ENCODE results near the gene FBXW7.

GRCh38 chr4:152289941-152290340 lies 246.0 kb downstream of the FBXW7 start:
- no peak for TF ChIP-seq EZH2phosphoT487 (IDR thresholded peaks at IDR 0.05; ENCODE audit: borderline replicate concordance)
- no peak for TF ChIP-seq CTCF (conservative IDR thresholded peaks at IDR 0.05; ENCODE audit: low read length)

All from Loucy (cell line).